HFFc6 (cell line): ENCODE data around the gene PUSL1. TPM values are rescaled to one million over a fixed set of nuclear protein-coding genes. Genes with fewer than 3 reads are reported as not detected.
A peak's percentile ranks its signal among the peaks of the same experiment; 100 is the strongest.
"Not testable (repeated sequence)": the region's sequence is repeated elsewhere in the genome, so short reads cannot be mapped to it uniquely, and the experiment has no call there.

ENCODE experiments used
- DNase-seq: peaks from one replicate; pipeline ENCODE4 v3.0.0-alpha.2; 2018
- H3K27ac Mint-ChIP-seq: 2 replicates; pipeline ENCODE4 v1.8.0; 2020; ENCODE audit warnings: mild to moderate bottlenecking, mixed read lengths
- H3K27me3 Mint-ChIP-seq: 2 replicates; pipeline ENCODE4 v1.8.0; 2021; ENCODE audit warnings: mild to moderate bottlenecking, moderate library complexity, mixed read lengths; ENCODE audit not compliant: insufficient read depth
- H3K36me3 Mint-ChIP-seq: 2 replicates; pipeline ENCODE4 v1.8.0; 2021; ENCODE audit warnings: low read depth, mixed read lengths
- H3K4me1 Mint-ChIP-seq: 2 replicates; pipeline ENCODE4 v1.8.0; 2020; ENCODE audit warnings: low read depth, mixed read lengths
- H3K4me3 Mint-ChIP-seq: 2 replicates; pipeline ENCODE4 v1.8.0; 2020; ENCODE audit warnings: mild to moderate bottlenecking, moderate library complexity, mixed read lengths
- H3K9me3 Mint-ChIP-seq: 2 replicates; pipeline ENCODE4 v1.8.0; 2020; ENCODE audit warnings: mild to moderate bottlenecking, mixed read lengths
- CTCF ChIP-seq: fragments of 200-600 bp; sonication (generic); IDR thresholded peaks from 2 replicates; pipeline ENCODE4 v1.5.0; 2021; ENCODE audit warnings: antibody characterized with exemption, mild to moderate bottlenecking
- total RNA-seq, 6 experiments: library from RNA; stranded (reverse); fragmentation: NEBNext Ultra II Directional; extraction: Animal tissue kit (Norgen Biotek cat#: 25700); gene quantifications; 2 replicates in 1 of 6; 3 replicates in 5 of 6; pipeline ENCODE4 v1.2.3, GENCODE V29; 2021

Gene PUSL1
- total RNA-seq, 6 experiments from 2014 or later, result 23.5 to 28.7 (median 25.6) TPM

DNA sequence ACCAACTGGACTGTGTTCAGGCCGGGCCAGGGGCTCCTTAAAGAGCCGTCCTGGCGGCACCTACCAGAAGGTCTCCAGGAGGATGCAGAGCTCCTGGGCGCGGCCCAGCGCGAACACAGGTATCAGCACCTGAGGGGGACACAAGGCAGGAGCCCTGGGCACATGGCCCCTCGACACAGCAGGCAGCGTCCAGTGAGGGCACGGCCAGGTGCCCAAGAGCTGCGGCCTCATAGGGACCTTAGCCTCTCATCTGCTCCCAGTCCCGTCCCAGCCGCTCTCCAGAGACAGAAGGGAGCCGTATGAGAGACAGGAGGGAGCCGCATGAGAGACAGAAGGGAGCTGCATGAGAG lies 5.8 kb downstream of the PUSL1 start:
- H3K4me3 Mint-ChIP-seq, result no peak overlapping the region
- H3K27ac Mint-ChIP-seq, result no peak overlapping the region
- peaks cover 6% of the 10 kb centered on the region for H3K27me3 Mint-ChIP-seq
- no peaks in the 10 kb centered on the region for H3K9me3 Mint-ChIP-seq
- no peak for DNase-seq
- TF ChIP-seq CTCF, result no peak
- peaks cover 5% of the 10 kb centered on the region; the same call in 1 of the 2 replicates for H3K36me3 Mint-ChIP-seq
- H3K4me1 Mint-ChIP-seq, result peaks cover 21% of the 10 kb centered on the region

DNA sequence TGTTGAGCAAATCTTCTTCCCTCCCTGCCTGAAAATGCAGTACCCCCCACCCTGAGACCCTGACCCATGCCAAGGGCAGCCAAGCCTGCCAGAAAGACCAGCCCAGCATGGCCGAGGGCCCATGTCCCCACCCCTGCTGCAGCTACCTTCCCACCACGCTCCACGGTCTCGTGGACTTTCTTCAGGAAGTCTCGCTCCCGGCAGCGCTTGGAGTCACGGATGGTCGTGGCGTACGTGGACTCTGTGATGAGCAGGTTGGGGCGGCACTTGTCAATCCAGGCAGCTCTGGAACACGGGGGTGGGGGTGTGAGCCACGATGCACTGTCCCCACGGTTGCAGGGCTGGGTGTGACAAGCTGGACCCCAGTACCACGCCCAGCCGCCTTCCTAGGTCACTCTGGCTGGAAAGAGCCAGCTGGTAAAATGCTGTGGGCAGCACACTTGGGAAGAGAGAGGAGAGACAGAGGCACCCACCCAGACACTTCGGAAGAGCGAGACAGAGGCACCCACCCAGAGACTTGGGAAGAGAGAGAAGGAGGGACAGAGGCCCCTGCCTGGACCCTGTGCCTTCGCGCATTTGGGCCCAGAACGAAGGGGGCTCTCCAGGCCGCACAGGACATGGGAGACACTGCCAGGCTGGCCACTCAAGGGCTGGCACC lies 6.4 kb downstream of the PUSL1 start:
- DNase-seq, result no peak
- H3K9me3 Mint-ChIP-seq, result no peaks in the 10 kb centered on the region
- peaks cover 5% of the 10 kb centered on the region; the same call in 1 of the 2 replicates for H3K36me3 Mint-ChIP-seq
- peaks cover 25% of the 10 kb centered on the region for H3K4me1 Mint-ChIP-seq
- no peak overlapping the region for H3K27ac Mint-ChIP-seq
- H3K27me3 Mint-ChIP-seq, result peaks cover 10% of the 10 kb centered on the region
- H3K4me3 Mint-ChIP-seq, result no peak overlapping the region
- no peak for TF ChIP-seq CTCF

DNA sequence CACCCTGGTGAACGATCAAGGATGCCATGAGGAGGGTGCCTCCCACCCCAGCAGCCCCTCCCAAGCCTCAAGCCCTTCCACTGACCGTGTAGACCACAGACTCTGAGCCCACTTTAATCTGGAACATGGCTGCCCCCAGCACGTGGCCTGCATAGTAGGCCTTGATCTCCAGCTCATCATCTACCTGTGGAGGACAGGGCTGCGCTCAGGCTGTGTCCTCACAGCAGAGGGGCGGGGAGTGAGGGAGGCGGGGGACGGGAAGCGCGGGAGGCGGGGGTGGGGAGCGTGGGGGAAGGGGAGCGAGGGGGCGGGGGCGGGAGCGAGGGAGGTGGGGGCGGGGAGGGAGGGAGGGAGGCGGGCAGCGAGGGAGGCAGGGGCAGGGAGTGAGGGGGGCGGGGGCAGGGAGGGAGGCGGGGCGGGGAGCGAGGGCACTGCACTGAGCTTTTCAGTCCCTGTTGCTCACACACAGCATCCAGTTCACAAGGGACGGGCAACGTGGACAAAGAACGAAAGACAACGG lies 7.1 kb downstream of the PUSL1 start:
- Mint-ChIP-seq H3K36me3 (peaks cover 5% of the 10 kb centered on the region; the same call in 1 of the 2 replicates), H3K27ac (no peak overlapping the region; the same call in 1 of the 2 replicates), H3K4me1 (peaks cover 25% of the 10 kb centered on the region), H3K27me3 (peaks cover 15% of the 10 kb centered on the region), H3K9me3 (no peaks in the 10 kb centered on the region), H3K4me3 (no peak overlapping the region)
- DNase-seq, result no peak
- no peak for TF ChIP-seq CTCF

- not testable (repeated sequence) for DNase-seq, H3K36me3 Mint-ChIP-seq, H3K9me3 Mint-ChIP-seq, H3K4me3 Mint-ChIP-seq
- Mint-ChIP-seq H3K27ac (peak overlapping the region; percentile 42; the same call in 1 of the 2 replicates), H3K4me1 (peaks cover 25% of the 10 kb centered on the region), H3K27me3 (peaks cover 15% of the 10 kb centered on the region)
Observed at GRCh38 chr1:1316199-1316598, 7.8 kb downstream of the PUSL1 start.

GRCh38 chr1:1317420-1317819 lies 9.0 kb downstream of the PUSL1 start:
- no peak for TF ChIP-seq CTCF
- H3K27me3 Mint-ChIP-seq, result peaks cover 15% of the 10 kb centered on the region
- DNase-seq, result no peak
- peak overlapping the region; percentile 78 for H3K27ac Mint-ChIP-seq
- H3K4me3 Mint-ChIP-seq, result peak overlapping the region; percentile 23; the same call in 1 of the 2 replicates
- no peaks in the 10 kb centered on the region for H3K9me3 Mint-ChIP-seq
- H3K36me3 Mint-ChIP-seq, result peaks cover 5% of the 10 kb centered on the region; the same call in 1 of the 2 replicates
- peaks cover 31% of the 10 kb centered on the region for H3K4me1 Mint-ChIP-seq

- H3K36me3 Mint-ChIP-seq, result peaks cover 5% of the 10 kb centered on the region; the same call in 1 of the 2 replicates
- peak overlapping the region; percentile 91 for H3K27ac Mint-ChIP-seq
- H3K4me1 Mint-ChIP-seq, result peaks cover 38% of the 10 kb centered on the region
- no peaks in the 10 kb centered on the region for H3K9me3 Mint-ChIP-seq
- TF ChIP-seq CTCF, result no peak
- peak overlapping the region; percentile 9; the same call in 1 of the 2 replicates for H3K4me3 Mint-ChIP-seq
- H3K27me3 Mint-ChIP-seq, result peaks cover 13% of the 10 kb centered on the region
- peak; percentile 95 for DNase-seq
Observed at GRCh38 chr1:1318131-1318652, 9.8 kb downstream of the PUSL1 start.
